Measurements from ENCODE around the gene ATP2B2.
A peak's percentile ranks its signal among the peaks of the same experiment; 100 is the strongest.

Gene ATP2B2

GRCh38 chr3:10423171-10423882, 82.1 kb downstream of the ATP2B2 start:
- DNase-seq: no peak

- DNase-seq: no peak
These were observed 83.4 kb downstream of the ATP2B2 start for GRCh38 chr3:10421996-10422395.

- no peak for DNase-seq
These were observed 84.5 kb downstream of the ATP2B2 start for GRCh38 chr3:10420745-10421475.

GRCh38 chr3:10419637-10420232, 85.7 kb downstream of the ATP2B2 start:
- DNase-seq: peak; percentile 68

GRCh38 chr3:10417847-10418246, 87.5 kb downstream of the ATP2B2 start:
- no peak for DNase-seq

- no peak for DNase-seq
These were observed 88.6 kb downstream of the ATP2B2 start for GRCh38 chr3:10416730-10417300.

- no peak for DNase-seq
These were observed 92.3 kb downstream of the ATP2B2 start for GRCh38 chr3:10413041-10413440.

GRCh38 chr3:10411598-10412332, 93.6 kb downstream of the ATP2B2 start:
- no peak for DNase-seq

GRCh38 chr3:10410383-10411002, 94.9 kb downstream of the ATP2B2 start:
- DNase-seq: no peak

GRCh38 chr3:10408680-10409079, 96.7 kb downstream of the ATP2B2 start:
- no peak for DNase-seq

- DNase-seq: no peak
These were observed 98.0 kb downstream of the ATP2B2 start for GRCh38 chr3:10407361-10407760.

- DNase-seq: no peak
These were observed 99.0 kb downstream of the ATP2B2 start for GRCh38 chr3:10406414-10406813.

- DNase-seq: no peak
These were observed 99.6 kb downstream of the ATP2B2 start for GRCh38 chr3:10405816-10406215.

- no peak for DNase-seq
These were observed 100.5 kb downstream of the ATP2B2 start for GRCh38 chr3:10404876-10405275.

- no peak for DNase-seq
These were observed 101.0 kb downstream of the ATP2B2 start for GRCh38 chr3:10404377-10404776.

- DNase-seq: no peak
These were observed 103.2 kb downstream of the ATP2B2 start for GRCh38 chr3:10401990-10402761.

- no peak for DNase-seq
These were observed 104.5 kb downstream of the ATP2B2 start for GRCh38 chr3:10400749-10401495.

GRCh38 chr3:10400050-10400748, 105.2 kb downstream of the ATP2B2 start:
- no peak for DNase-seq

GRCh38 chr3:10399634-10400033, 105.8 kb downstream of the ATP2B2 start:
- no peak for DNase-seq

GRCh38 chr3:10398341-10398740, 107.0 kb downstream of the ATP2B2 start:
- DNase-seq: no peak

Data from CD4-positive, alpha-beta T cell treated with Interleukin-6 for 4 hours (primary cell).